Keratinocyte (primary cell): ENCODE data around the gene TMCC1. TPM values are rescaled to one million over a fixed set of nuclear protein-coding genes. Genes with fewer than 3 reads are reported as not detected.

Source experiments
- DNase-seq: peaks from one replicate; pipeline ENCODE4 v3.0.0-alpha.2; 2011; ENCODE audit warnings: low read depth, missing footprints, low spot score
- FAIRE-seq: peaks from 2 replicates; lab custom pipeline; 2011; peaks lifted over from hg19 to GRCh38; lab: Jason Lieb, UNC
- H2AFZ ChIP-seq: 2 replicates; pipeline ENCODE4 v1.6.0; 2012; ENCODE audit warnings: low read length, control low read depth, inconsistent platforms; ENCODE audit not compliant: control insufficient read depth
- H3K27ac ChIP-seq: 2 replicates; pipeline ENCODE4 v1.5.1; 2011; ENCODE audit warnings: low read length; ENCODE audit not compliant: control insufficient read depth, insufficient read depth
- H3K27me3 ChIP-seq: 3 replicates; pipeline ENCODE4 v1.6.0; 2011; ENCODE audit warnings: low read length; ENCODE audit not compliant: control insufficient read depth, insufficient read depth; ENCODE audit errors: extremely low read depth
- H3K36me3 ChIP-seq, 2 experiments: 2 replicates in 1 of 2; 3 replicates in 1 of 2; pipeline ENCODE4 v1.5.1; 2011; ENCODE audit warnings: low read length in 2 of 2, mild to moderate bottlenecking in 1 of 2; ENCODE audit not compliant: control insufficient read depth in 2 of 2, insufficient read depth in 2 of 2; ENCODE audit errors: extremely low read depth in 1 of 2
- H3K4me1 ChIP-seq: 3 replicates; pipeline ENCODE4 v1.5.1; 2011; ENCODE audit warnings: low read length; ENCODE audit not compliant: control insufficient read depth, insufficient read depth; ENCODE audit errors: extremely low read depth
- H3K4me2 ChIP-seq: 3 replicates; pipeline ENCODE4 v1.6.0; 2011; ENCODE audit warnings: low read depth, low read length; ENCODE audit not compliant: control insufficient read depth, insufficient read depth; ENCODE audit errors: extremely low read depth
- H3K4me3 ChIP-seq, 3 experiments: fragments of 200-600 bp in 1 of 3; sonication (generic) in 1 of 3; 2 replicates in 2 of 3; 3 replicates in 1 of 3; pipeline ENCODE4 v1.5.1; 2011 to 2016; ENCODE audit warnings: low read length in 3 of 3, mild to moderate bottlenecking in 3 of 3, control low read depth in 2 of 3, inconsistent platforms in 1 of 3, low read depth in 1 of 3, mixed read lengths in 1 of 3, mixed run types in 1 of 3, moderate library complexity in 1 of 3; ENCODE audit not compliant: control insufficient read depth in 2 of 3, insufficient read depth in 2 of 3; ENCODE audit errors: extremely low read depth in 1 of 3
- H3K79me2 ChIP-seq: 2 replicates; pipeline ENCODE4 v1.6.0; 2012; ENCODE audit warnings: low read length; ENCODE audit not compliant: control insufficient read depth, insufficient read depth
- H3K9ac ChIP-seq: 3 replicates; pipeline ENCODE4 v1.6.0; 2011; ENCODE audit warnings: low read length; ENCODE audit not compliant: control insufficient read depth, insufficient read depth; ENCODE audit errors: extremely low read depth
- H3K9me1 ChIP-seq: 3 replicates; pipeline ENCODE4 v1.6.0; 2011; ENCODE audit warnings: low read length; ENCODE audit not compliant: control insufficient read depth, insufficient read depth; ENCODE audit errors: extremely low read depth
- H3K9me3 ChIP-seq: 2 replicates; pipeline ENCODE4 v1.5.1; 2012; ENCODE audit warnings: low read depth, low read length; ENCODE audit not compliant: control insufficient read depth
- H4K20me1 ChIP-seq: 3 replicates; pipeline ENCODE4 v1.6.0; 2011; ENCODE audit warnings: low read length; ENCODE audit not compliant: control insufficient read depth, insufficient read depth; ENCODE audit errors: extremely low read depth
- CTCF ChIP-seq, 3 experiments: IDR thresholded peaks in 1 of 3; conservative IDR thresholded peaks in 1 of 3; optimal IDR thresholded peaks in 1 of 3; 2 replicates in 2 of 3; 3 replicates in 1 of 3; pipeline versions ENCODE3 to v1.5.1; 2011; ENCODE audit warnings: low read length in 3 of 3, mild to moderate bottlenecking in 3 of 3, moderate library complexity in 2 of 3, control low read depth in 1 of 3, inconsistent platforms in 1 of 3; ENCODE audit not compliant: insufficient read depth in 2 of 3; ENCODE audit errors: extremely low read depth in 1 of 3
- EZH2 ChIP-seq: IDR thresholded peaks from one replicate; pipeline ENCODE4 v1.6.1; 2012; ENCODE audit warnings: inconsistent platforms, mild to moderate bottlenecking, low read length, moderate library complexity
- dilution Hi-C: fragments of 300-500 bp; cut with MboI; formaldehyde crosslinking; loops from one replicate; pipeline ENCODE4 v1.7.0; 2020; ENCODE audit warnings: low sequenced_read_pairs; ENCODE audit not compliant: extremely low pct_ligation_motif_present
- polyA plus RNA-seq, 5 experiments: library from polyadenylated mRNA; depleted of rRNA in 3 of 5; stranded (reverse) in 3 of 5; stranded (forward) in 1 of 5; unstranded in 1 of 5; fragments of >200 nt; gene quantifications; 1 replicate in 1 of 5; 2 replicates in 3 of 5; 3 replicates in 1 of 5; pipeline versions ENCODE4 v1.2.1 to v1.2.3, GENCODE V29; 2011 to 2012; ENCODE audit warnings: missing spikeins in 2 of 5, low read depth in 1 of 5, low replicate concordance in 1 of 5

Gene TMCC1
- polyA plus RNA-seq, 1 donor (not counting 4 experiments of a cell fraction or from before 2014, with no cell fraction given): 27.7 TPM

- Histone ChIP-seq H3K4me2 (peak overlapping the region; percentile 94), H3K9me1 (no peaks in the 10 kb centered on the region), H3K36me3 (no peaks in the 10 kb centered on the region), H2AFZ (peak overlapping the region; percentile 97), H3K4me3 (peak overlapping the region; percentile 41 to 73 (median 68)), H3K27me3 (no peaks in the 10 kb centered on the region), H3K4me1 (peaks cover 26% of the 10 kb centered on the region), H3K9me3 (no peaks in the 10 kb centered on the region), H4K20me1 (no peaks in the 10 kb centered on the region), H3K79me2 (no peaks in the 10 kb centered on the region), H3K9ac (peak overlapping the region; percentile 82), H3K27ac (peak overlapping the region; percentile 90)
- dilution Hi-C loops: no loop called here
- FAIRE-seq (no peak), DNase-seq (no peak)
- no peak for TF ChIP-seq EZH2
- peak in 1 of 3 experiments; percentile 9 for TF ChIP-seq CTCF (optimal IDR thresholded peaks at IDR 0.05 in 1 of 3, IDR thresholded peaks at IDR 0.05 in 1 of 3, conservative IDR thresholded peaks at IDR 0.05 in 1 of 3; ENCODE audit: extremely low read depth in 1 of 3, insufficient read depth in 2 of 3, low read length in 3 of 3)
These were observed 266.7 kb downstream of the TMCC1 start for GRCh38 chr3:129626744-129627349.

- no peaks in the 10 kb centered on the region for H3K9me3 ChIP-seq
- no peaks in the 10 kb centered on the region for H3K27me3 ChIP-seq
- dilution Hi-C loops: no loop called here
- FAIRE-seq (no peak), DNase-seq (no peak)
- no peaks in the 10 kb centered on the region for H3K36me3 ChIP-seq
- TF ChIP-seq CTCF (optimal IDR thresholded peaks at IDR 0.05 in 1 of 3, IDR thresholded peaks at IDR 0.05 in 1 of 3, conservative IDR thresholded peaks at IDR 0.05 in 1 of 3; ENCODE audit: extremely low read depth in 1 of 3, insufficient read depth in 2 of 3, low read length in 3 of 3): peak in 2 of 3 experiments; percentile 18 to 25
- no peak for TF ChIP-seq EZH2
- peak overlapping the region; percentile 44 for H2AFZ ChIP-seq
- H3K27ac ChIP-seq: no peak overlapping the region
- H3K9ac ChIP-seq: no peak overlapping the region
- H4K20me1 ChIP-seq: no peaks in the 10 kb centered on the region
- H3K79me2 ChIP-seq: no peaks in the 10 kb centered on the region
- H3K4me1 ChIP-seq: peaks cover 26% of the 10 kb centered on the region
- no peaks in the 10 kb centered on the region for H3K9me1 ChIP-seq
- H3K4me2 ChIP-seq: no peak overlapping the region
- no peak overlapping the region for H3K4me3 ChIP-seq
These were observed 268.2 kb downstream of the TMCC1 start for GRCh38 chr3:129625072-129625874.
